GM12878 (cell line): ENCODE data around the gene MSH5. TPM values are rescaled to one million over a fixed set of nuclear protein-coding genes. Genes with fewer than 3 reads are reported as not detected.

Source experiments
- ASH2L ChIP-seq: fragments of 300-600, 200-600 bp; sonication (generic); IDR thresholded peaks from 2 replicates; pipeline ENCODE4 v1.6.1; 2017; ENCODE audit warnings: low read depth, mild to moderate bottlenecking, borderline replicate concordance
- FOXM1 ChIP-seq: IDR thresholded peaks from 2 replicates; pipeline ENCODE4 v1.6.1; 2012; ENCODE audit warnings: low read depth, mild to moderate bottlenecking, inconsistent platforms, low read length, moderate library complexity
- KDM1A ChIP-seq: fragments of 200-600 bp; sonication (generic); IDR thresholded peaks from 2 replicates; pipeline ENCODE4 v1.6.1; 2016; ENCODE audit warnings: borderline replicate concordance
- NFYB ChIP-seq: IDR thresholded peaks from 2 replicates; pipeline ENCODE4 v1.6.1; 2011; ENCODE audit warnings: low read depth, mild to moderate bottlenecking, low read length, improper control_type of control experiment, moderate library complexity; ENCODE audit not compliant: insufficient read depth
- RBBP5 ChIP-seq: fragments of 200-600 bp; sonication (generic); conservative IDR thresholded peaks from 2 replicates; pipeline ENCODE4 v1.6.1; 2016
- RFX5 ChIP-seq: IDR thresholded peaks from 2 replicates; pipeline ENCODE4 v1.6.1; 2011; ENCODE audit warnings: low read depth, low read length, improper control_type of control experiment
- RUNX3 ChIP-seq: IDR thresholded peaks from 2 replicates; pipeline ENCODE4 v1.6.1; 2012; ENCODE audit warnings: low read length, inconsistent platforms
- SMC3 ChIP-seq: IDR thresholded peaks from 2 replicates; pipeline ENCODE4 v1.6.1; 2011; ENCODE audit warnings: low read length, improper control_type of control experiment, borderline replicate concordance
- SUPT20H ChIP-seq: IDR thresholded peaks from 2 replicates; pipeline ENCODE4 v1.6.1; 2011; ENCODE audit warnings: low read depth, mild to moderate bottlenecking, low read length, moderate library complexity, borderline replicate concordance; ENCODE audit not compliant: control insufficient read depth
- SUZ12 ChIP-seq: fragments of 200-600 bp; sonication (generic); IDR thresholded peaks from one replicate; pipeline ENCODE4 v1.6.1; 2018; ENCODE audit warnings: antibody characterized with exemption, mild to moderate bottlenecking; ENCODE audit not compliant: unreplicated experiment
- polyA plus RNA-seq, 11 experiments: library from polyadenylated mRNA; depleted of rRNA in 4 of 11; unstranded in 6 of 11; stranded (reverse) in 5 of 11; fragments of >200 nt; fragmentation: Nextera tagmentation in 4 of 11; fragmentation: Illumina TruSeq in 1 of 11; extraction: Ambion mirVana in 4 of 11; extraction: Trizol in 1 of 11; gene quantifications; 1 replicate in 1 of 11; 2 replicates in 10 of 11; pipeline versions ENCODE4 v1.2.1 to v1.2.3, GENCODE V29; 2011 to 2016; ENCODE audit warnings: inconsistent platforms in 2 of 11, missing spikeins in 2 of 11, low read depth in 1 of 11
- total RNA-seq, 4 experiments: library from RNA; depleted of rRNA in 3 of 4; stranded (reverse); fragments of >200 nt in 3 of 4; fragmentation: Illumina TruSeq in 1 of 4; extraction: Trizol in 1 of 4; gene quantifications; 2 replicates each; pipeline versions ENCODE4 v1.2.1 to v1.2.3, GENCODE V29; 2013 to 2021
- TF ChIP-seq, protein P1 (sequence below): fragments of 450-650 bp; IDR thresholded peaks from 2 replicates; pipeline ENCODE4 v1.6.1; 2016; ENCODE audit warnings: mild to moderate bottlenecking
- TF ChIP-seq, protein P2 (sequence below): fragments of 450-650 bp; IDR thresholded peaks from 2 replicates; pipeline ENCODE4 v1.6.1; 2017; ENCODE audit warnings: antibody characterized with exemption, mild to moderate bottlenecking, moderate library complexity
- TF ChIP-seq, protein P3 (sequence below): IDR thresholded peaks from 2 replicates; pipeline ENCODE4 v1.6.1; 2012; ENCODE audit warnings: improper control_type of control experiment, low read depth, low read length; ENCODE audit not compliant: insufficient replicate concordance
- TF ChIP-seq, protein P4 (sequence below): fragments of 450-650 bp; IDR thresholded peaks from 2 replicates; pipeline ENCODE4 v1.6.1; 2018; ENCODE audit warnings: borderline replicate concordance, mild to moderate bottlenecking; ENCODE audit not compliant: partially characterized antibody

MSH5 gene
- total and polyA plus RNA-seq, 10 of the 15 experiments (the other 5 are each of a cell fraction or from before 2014, with no cell fraction given): 9.1 to 52.7 (median 30.0) TPM

DNA sequence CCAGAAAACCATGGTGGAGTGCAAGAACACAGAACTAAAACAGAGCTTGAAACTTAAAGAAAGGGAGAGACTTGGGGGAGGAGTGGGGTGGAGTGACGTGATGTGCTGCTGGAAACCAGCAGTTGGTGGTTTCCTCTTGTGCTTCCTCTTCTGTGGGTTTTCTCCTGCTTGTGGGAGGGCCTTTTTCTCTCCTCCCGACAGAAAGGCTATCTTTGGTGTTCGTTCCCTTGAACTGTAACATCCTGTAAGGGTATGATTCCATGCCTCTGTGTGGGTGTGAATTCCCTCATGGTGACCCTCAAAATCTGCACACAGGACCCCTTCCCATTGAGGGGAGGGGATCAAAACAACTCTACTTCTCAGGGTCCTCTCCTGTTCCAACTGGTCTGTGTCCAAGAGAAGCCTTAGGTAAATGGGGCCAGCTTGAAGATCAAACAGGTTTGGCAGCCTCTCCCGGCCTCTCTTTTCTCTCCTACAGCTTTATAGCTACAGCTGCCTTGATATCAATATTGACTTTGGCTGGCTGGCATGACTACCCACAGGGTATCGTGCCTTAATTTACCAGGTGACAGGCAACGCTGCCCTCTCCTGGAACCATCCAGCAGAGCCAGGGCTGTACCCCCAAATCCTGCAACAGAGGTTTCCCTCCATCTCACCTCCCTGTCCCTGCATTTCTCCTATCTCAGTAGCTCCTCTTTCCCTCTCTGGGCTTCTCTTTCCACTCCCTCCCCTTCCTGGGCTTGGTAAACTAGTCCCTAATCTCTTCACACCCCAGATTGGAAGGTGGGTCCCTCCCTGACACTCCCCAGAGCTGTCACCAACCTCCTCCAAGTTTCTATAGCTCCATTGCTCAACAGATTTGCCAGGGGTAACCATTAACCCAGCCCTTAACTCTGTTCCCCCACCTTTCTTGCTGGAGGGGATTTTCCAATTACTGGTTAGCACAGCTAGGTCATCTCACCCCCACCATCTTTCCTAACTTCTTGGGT lies 1.5 kb upstream of the MSH5 start (continued):
- TF ChIP-seq SMC3 (0 out of 2 replicates have a peak, but pooled peaks have one; percentile 11), NFYB (no peak), RFX5 (no peak), SUZ12 (no peak), SUPT20H (no peak), RBBP5 (no peak), FOXM1 (no peak), ASH2L (no peak), KDM1A (no peak), RUNX3 (no peak)
- TF ChIP-seq, protein P1, sequence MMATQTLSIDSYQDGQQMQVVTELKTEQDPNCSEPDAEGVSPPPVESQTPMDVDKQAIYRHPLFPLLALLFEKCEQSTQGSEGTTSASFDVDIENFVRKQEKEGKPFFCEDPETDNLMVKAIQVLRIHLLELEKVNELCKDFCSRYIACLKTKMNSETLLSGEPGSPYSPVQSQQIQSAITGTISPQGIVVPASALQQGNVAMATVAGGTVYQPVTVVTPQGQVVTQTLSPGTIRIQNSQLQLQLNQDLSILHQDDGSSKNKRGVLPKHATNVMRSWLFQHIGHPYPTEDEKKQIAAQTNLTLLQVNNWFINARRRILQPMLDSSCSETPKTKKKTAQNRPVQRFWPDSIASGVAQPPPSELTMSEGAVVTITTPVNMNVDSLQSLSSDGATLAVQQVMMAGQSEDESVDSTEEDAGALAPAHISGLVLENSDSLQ: peak; percentile 48; the same call in 1 of the 2 replicates
- TF ChIP-seq, protein P2, sequence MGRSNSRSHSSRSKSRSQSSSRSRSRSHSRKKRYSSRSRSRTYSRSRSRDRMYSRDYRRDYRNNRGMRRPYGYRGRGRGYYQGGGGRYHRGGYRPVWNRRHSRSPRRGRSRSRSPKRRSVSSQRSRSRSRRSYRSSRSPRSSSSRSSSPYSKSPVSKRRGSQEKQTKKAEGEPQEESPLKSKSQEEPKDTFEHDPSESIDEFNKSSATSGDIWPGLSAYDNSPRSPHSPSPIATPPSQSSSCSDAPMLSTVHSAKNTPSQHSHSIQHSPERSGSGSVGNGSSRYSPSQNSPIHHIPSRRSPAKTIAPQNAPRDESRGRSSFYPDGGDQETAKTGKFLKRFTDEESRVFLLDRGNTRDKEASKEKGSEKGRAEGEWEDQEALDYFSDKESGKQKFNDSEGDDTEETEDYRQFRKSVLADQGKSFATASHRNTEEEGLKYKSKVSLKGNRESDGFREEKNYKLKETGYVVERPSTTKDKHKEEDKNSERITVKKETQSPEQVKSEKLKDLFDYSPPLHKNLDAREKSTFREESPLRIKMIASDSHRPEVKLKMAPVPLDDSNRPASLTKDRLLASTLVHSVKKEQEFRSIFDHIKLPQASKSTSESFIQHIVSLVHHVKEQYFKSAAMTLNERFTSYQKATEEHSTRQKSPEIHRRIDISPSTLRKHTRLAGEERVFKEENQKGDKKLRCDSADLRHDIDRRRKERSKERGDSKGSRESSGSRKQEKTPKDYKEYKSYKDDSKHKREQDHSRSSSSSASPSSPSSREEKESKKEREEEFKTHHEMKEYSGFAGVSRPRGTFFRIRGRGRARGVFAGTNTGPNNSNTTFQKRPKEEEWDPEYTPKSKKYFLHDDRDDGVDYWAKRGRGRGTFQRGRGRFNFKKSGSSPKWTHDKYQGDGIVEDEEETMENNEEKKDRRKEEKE: no peak
- TF ChIP-seq, protein P3, sequence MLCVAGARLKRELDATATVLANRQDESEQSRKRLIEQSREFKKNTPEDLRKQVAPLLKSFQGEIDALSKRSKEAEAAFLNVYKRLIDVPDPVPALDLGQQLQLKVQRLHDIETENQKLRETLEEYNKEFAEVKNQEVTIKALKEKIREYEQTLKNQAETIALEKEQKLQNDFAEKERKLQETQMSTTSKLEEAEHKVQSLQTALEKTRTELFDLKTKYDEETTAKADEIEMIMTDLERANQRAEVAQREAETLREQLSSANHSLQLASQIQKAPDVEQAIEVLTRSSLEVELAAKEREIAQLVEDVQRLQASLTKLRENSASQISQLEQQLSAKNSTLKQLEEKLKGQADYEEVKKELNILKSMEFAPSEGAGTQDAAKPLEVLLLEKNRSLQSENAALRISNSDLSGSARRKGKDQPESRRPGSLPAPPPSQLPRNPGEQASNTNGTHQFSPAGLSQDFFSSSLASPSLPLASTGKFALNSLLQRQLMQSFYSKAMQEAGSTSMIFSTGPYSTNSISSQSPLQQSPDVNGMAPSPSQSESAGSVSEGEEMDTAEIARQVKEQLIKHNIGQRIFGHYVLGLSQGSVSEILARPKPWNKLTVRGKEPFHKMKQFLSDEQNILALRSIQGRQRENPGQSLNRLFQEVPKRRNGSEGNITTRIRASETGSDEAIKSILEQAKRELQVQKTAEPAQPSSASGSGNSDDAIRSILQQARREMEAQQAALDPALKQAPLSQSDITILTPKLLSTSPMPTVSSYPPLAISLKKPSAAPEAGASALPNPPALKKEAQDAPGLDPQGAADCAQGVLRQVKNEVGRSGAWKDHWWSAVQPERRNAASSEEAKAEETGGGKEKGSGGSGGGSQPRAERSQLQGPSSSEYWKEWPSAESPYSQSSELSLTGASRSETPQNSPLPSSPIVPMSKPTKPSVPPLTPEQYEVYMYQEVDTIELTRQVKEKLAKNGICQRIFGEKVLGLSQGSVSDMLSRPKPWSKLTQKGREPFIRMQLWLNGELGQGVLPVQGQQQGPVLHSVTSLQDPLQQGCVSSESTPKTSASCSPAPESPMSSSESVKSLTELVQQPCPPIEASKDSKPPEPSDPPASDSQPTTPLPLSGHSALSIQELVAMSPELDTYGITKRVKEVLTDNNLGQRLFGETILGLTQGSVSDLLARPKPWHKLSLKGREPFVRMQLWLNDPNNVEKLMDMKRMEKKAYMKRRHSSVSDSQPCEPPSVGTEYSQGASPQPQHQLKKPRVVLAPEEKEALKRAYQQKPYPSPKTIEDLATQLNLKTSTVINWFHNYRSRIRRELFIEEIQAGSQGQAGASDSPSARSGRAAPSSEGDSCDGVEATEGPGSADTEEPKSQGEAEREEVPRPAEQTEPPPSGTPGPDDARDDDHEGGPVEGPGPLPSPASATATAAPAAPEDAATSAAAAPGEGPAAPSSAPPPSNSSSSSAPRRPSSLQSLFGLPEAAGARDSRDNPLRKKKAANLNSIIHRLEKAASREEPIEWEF: no peak
- TF ChIP-seq, protein P4, sequence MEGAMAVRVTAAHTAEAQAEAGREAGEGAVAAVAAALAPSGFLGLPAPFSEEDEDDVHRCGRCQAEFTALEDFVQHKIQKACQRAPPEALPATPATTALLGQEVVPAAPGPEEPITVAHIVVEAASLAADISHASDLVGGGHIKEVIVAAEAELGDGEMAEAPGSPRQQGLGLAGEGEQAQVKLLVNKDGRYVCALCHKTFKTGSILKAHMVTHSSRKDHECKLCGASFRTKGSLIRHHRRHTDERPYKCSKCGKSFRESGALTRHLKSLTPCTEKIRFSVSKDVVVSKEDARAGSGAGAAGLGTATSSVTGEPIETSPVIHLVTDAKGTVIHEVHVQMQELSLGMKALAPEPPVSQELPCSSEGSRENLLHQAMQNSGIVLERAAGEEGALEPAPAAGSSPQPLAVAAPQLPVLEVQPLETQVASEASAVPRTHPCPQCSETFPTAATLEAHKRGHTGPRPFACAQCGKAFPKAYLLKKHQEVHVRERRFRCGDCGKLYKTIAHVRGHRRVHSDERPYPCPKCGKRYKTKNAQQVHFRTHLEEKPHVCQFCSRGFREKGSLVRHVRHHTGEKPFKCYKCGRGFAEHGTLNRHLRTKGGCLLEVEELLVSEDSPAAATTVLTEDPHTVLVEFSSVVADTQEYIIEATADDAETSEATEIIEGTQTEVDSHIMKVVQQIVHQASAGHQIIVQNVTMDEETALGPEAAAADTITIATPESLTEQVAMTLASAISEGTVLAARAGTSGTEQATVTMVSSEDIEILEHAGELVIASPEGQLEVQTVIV: no peak
